Transverse colon (tissue), 4 donors: ENCODE measurements around the gene TNFRSF11A. TPM values are rescaled to one million over a fixed set of nuclear protein-coding genes. Genes with fewer than 3 reads are reported as not detected.
A peak's percentile ranks its signal among the peaks of the same experiment; 100 is the strongest.

ENCODE experiments used
- DNase-seq: peaks from one replicate; pipeline ENCODE4 v3.0.0-alpha.2; 2019
- H3K27ac ChIP-seq, 4 donors: fragments of 200-600 bp; sonication (generic); 2 replicates each; pipeline ENCODE4 v1.5.1; 2016 to 2018; ENCODE audit warnings: inconsistent platforms in 4 of 4
- H3K27me3 ChIP-seq: fragments of 200-600 bp; sonication (generic); 2 replicates; pipeline ENCODE4 v1.5.1; 2017; ENCODE audit warnings: inconsistent platforms
- H3K36me3 ChIP-seq, 4 donors: fragments of 200-600 bp; sonication (generic); 2 replicates each; pipeline ENCODE4 v1.5.1; 2017 to 2019; ENCODE audit warnings: inconsistent platforms in 4 of 4
- H3K4me1 ChIP-seq, 4 donors: fragments of 200-600 bp; sonication (generic); 2 replicates each; pipeline ENCODE4 v1.5.1; 2017 to 2020; ENCODE audit warnings: inconsistent platforms in 4 of 4
- H3K4me3 ChIP-seq, 4 donors: fragments of 200-600 bp; sonication (generic); 1 replicate in 1 of 4; 2 replicates in 3 of 4; pipeline versions ENCODE4 v1.5.1 to v1.6.1; 2017 to 2019; ENCODE audit warnings: inconsistent platforms in 4 of 4
- H3K9me3 ChIP-seq, 2 donors: fragments of 200-600 bp; sonication (generic); 2 replicates each; pipeline ENCODE4 v1.5.1; 2017 to 2019; ENCODE audit warnings: inconsistent platforms in 2 of 2
- EP300 ChIP-seq: sonication (generic); formaldehyde crosslinking; IDR thresholded peaks from one replicate; pipeline ENCODE4 v1.6.1; 2017; ENCODE audit warnings: antibody characterized with exemption, low read depth
- POLR2A ChIP-seq: fragments of 450-650 bp; IDR thresholded peaks from one replicate; pipeline ENCODE4 v1.6.1; 2016; ENCODE audit warnings: antibody characterized with exemption, mild to moderate bottlenecking, moderate library complexity
- POLR2AphosphoS5 ChIP-seq, 3 donors: sonication (generic); formaldehyde crosslinking; IDR thresholded peaks; one replicate each; pipeline ENCODE4 v1.6.1; 2016; ENCODE audit warnings: antibody characterized with exemption in 3 of 3
- WGBS, 2 donors: methylation state at CpG; one replicate each; pipeline ENCODE4 v1.1.5; 2018; ENCODE audit warnings: low coverage in 1 of 2; 5-methylcytosine and 5-hydroxymethylcytosine counted together
- in situ Hi-C, 4 donors: fragments of 200-750 bp; cut with MboI; loops; one replicate each; pipeline versions ENCODE4 v1.15.0 to v1.15.1; 2017; ENCODE audit warnings: low sequenced_read_pairs in 3 of 4, low pct_ligation_motif_present in 1 of 4, low pct_unique_long_range_greater_than_20kb in 1 of 4
- intact Hi-C: fragments of 100-400 bp; cut with DNase I; formaldehyde crosslinking; loops from one replicate; pipeline ENCODE4 v1.15.1; 2023; ENCODE audit warnings: low total_unique reads
- total RNA-seq, 4 donors: library from RNA; depleted of rRNA; stranded (reverse); fragments of >200 nt; gene quantifications; one replicate each; pipeline ENCODE4 v1.1.0, GENCODE V29; 2016
- TF ChIP-seq, protein P1 (sequence below), 5 experiments: fragments of 200-600 bp in 3 of 5; fragments of 450-650 bp in 2 of 5; sonication (generic) in 3 of 5; IDR thresholded peaks; 1 replicate in 2 of 5; 2 replicates in 3 of 5; pipeline ENCODE4 v1.5.1; 2016 to 2017; ENCODE audit warnings: antibody characterized with exemption in 5 of 5, inconsistent platforms in 3 of 5, mild to moderate bottlenecking in 2 of 5, moderate library complexity in 1 of 5

The TNFRSF11A gene
- total RNA-seq, 4 donors from 2014 or later = 23.9 to 59.9 (median 31.6) TPM

DNA sequence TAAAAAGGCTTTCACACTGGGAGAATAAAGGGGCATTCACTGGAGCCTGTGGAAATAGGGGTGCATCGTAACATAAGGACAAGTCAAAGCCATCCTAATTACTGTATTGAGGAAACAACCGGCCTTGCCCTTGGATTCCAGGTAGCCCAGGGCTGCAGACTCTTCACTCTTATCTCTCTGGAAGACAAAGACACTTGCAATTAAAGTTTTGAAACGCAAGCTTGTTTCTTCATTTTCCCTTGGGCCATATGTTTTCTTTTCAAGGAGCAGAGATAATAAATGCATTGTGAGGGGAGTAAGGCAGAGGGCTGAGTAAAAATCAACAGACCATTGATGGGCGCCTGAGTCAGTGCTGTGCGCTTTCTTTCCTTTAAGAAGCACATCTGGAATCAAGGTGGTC, 11.5 kb downstream of the TNFRSF11A start:
- in situ Hi-C loops (no loop called here), intact Hi-C loops (no loop called here)
- TF ChIP-seq, protein P1, sequence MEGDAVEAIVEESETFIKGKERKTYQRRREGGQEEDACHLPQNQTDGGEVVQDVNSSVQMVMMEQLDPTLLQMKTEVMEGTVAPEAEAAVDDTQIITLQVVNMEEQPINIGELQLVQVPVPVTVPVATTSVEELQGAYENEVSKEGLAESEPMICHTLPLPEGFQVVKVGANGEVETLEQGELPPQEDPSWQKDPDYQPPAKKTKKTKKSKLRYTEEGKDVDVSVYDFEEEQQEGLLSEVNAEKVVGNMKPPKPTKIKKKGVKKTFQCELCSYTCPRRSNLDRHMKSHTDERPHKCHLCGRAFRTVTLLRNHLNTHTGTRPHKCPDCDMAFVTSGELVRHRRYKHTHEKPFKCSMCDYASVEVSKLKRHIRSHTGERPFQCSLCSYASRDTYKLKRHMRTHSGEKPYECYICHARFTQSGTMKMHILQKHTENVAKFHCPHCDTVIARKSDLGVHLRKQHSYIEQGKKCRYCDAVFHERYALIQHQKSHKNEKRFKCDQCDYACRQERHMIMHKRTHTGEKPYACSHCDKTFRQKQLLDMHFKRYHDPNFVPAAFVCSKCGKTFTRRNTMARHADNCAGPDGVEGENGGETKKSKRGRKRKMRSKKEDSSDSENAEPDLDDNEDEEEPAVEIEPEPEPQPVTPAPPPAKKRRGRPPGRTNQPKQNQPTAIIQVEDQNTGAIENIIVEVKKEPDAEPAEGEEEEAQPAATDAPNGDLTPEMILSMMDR (IDR thresholded peaks at IDR 0.05) = no peak
- no peak for TF ChIP-seq EP300
- TF ChIP-seq POLR2A = no peak
- TF ChIP-seq POLR2AphosphoS5 (IDR thresholded peaks at IDR 0.05) = no peak
- WGBS, 2 donors = 78 to 80% methylated on average over 5 of the region's 5 CpGs
- peaks cover 0 to 46% (median 11%) of the 10 kb centered on the region in 4 donors for H3K4me1 ChIP-seq
- H3K27me3 ChIP-seq = no peaks in the 10 kb centered on the region
- H3K4me3 ChIP-seq = no peak overlapping the region
- H3K36me3 ChIP-seq = no peaks in the 10 kb centered on the region
- H3K27ac ChIP-seq = no peak overlapping the region
- DNase-seq = no peak
- no peaks in the 10 kb centered on the region for H3K9me3 ChIP-seq

DNA sequence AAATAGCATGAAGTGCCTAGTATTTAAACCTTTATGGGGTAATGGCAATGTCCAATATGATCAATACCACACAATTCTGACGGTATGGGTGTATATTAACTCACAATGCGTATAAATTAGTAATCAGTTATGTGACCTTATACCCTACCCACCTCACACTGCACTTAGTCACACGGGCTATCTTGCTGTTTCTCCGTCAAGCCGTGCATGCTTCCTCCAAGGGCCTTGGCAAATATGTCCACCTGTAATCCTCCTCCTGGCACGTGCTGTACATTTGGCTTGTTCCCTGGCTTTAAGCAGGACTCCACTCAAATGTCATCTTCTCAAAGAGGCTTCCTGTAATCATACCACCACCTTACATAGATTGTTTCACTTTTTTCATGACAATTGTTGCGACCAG, 12.2 kb downstream of the TNFRSF11A start:
- H3K4me1 ChIP-seq = peaks cover 0 to 39% (median 11%) of the 10 kb centered on the region in 4 donors
- H3K27ac ChIP-seq = no peak overlapping the region
- no peaks in the 10 kb centered on the region for H3K9me3 ChIP-seq
- H3K27me3 ChIP-seq = no peaks in the 10 kb centered on the region
- intact Hi-C loops = no loop called here
- in situ Hi-C loops = no loop called here
- 74 to 91% methylated on average over 7 of the region's 7 CpGs for WGBS, 2 donors
- no peaks in the 10 kb centered on the region for H3K36me3 ChIP-seq
- DNase-seq = no peak
- no peak overlapping the region for H3K4me3 ChIP-seq
- TF ChIP-seq, protein P1 (IDR thresholded peaks at IDR 0.05) = no peak
- TF ChIP-seq EP300 (no peak), POLR2AphosphoS5 (IDR thresholded peaks at IDR 0.05) (no peak), POLR2A (no peak)

DNA sequence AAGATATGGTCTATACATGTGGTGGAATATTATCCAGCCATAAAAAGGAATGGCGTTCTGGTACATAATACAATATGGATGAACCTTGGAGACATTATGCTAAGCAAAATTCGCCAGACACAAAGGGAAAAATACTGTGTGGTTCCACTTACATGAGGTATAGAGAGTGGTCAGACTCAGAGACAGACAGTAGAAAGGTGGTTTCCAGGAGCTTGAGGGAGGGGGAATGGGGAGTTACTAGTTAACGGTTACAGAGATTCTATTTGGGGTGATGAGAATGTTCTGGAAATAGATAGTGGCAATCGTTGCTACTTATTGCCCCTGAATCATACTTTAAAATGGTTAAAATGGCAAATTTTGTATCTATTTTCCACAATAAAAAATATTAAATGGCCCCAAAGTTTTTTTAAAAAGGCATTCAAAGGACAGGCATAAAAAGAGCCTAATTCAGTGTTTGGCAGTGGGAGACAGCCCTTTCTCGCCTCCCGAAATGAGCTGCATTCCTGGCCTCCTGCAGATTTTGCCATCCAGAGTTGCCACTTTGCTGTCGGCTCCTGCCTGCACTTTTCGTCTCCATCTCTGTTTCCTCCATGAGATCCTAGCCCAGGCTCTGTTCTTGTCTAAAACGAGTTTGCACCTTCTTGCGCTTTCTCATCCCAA, 13.5 kb downstream of the TNFRSF11A start:
- H3K27ac ChIP-seq = peak overlapping the region; percentile 8 to 43 (median 26)
- no peaks in the 10 kb centered on the region for H3K9me3 ChIP-seq
- TF ChIP-seq POLR2AphosphoS5 (IDR thresholded peaks at IDR 0.05) (no peak), POLR2A (no peak), EP300 (no peak)
- TF ChIP-seq, protein P1 (IDR thresholded peaks at IDR 0.05) = no peak
- 77 to 80% methylated on average over 10 of the region's 10 CpGs for WGBS, 2 donors
- in situ Hi-C loops (no loop called here), intact Hi-C loops (no loop called here)
- no peak for DNase-seq
- H3K4me3 ChIP-seq = no peak overlapping the region
- H3K36me3 ChIP-seq = no peaks in the 10 kb centered on the region
- H3K4me1 ChIP-seq = peaks cover 0 to 34% (median 7%) of the 10 kb centered on the region in 4 donors
- no peaks in the 10 kb centered on the region for H3K27me3 ChIP-seq

DNA sequence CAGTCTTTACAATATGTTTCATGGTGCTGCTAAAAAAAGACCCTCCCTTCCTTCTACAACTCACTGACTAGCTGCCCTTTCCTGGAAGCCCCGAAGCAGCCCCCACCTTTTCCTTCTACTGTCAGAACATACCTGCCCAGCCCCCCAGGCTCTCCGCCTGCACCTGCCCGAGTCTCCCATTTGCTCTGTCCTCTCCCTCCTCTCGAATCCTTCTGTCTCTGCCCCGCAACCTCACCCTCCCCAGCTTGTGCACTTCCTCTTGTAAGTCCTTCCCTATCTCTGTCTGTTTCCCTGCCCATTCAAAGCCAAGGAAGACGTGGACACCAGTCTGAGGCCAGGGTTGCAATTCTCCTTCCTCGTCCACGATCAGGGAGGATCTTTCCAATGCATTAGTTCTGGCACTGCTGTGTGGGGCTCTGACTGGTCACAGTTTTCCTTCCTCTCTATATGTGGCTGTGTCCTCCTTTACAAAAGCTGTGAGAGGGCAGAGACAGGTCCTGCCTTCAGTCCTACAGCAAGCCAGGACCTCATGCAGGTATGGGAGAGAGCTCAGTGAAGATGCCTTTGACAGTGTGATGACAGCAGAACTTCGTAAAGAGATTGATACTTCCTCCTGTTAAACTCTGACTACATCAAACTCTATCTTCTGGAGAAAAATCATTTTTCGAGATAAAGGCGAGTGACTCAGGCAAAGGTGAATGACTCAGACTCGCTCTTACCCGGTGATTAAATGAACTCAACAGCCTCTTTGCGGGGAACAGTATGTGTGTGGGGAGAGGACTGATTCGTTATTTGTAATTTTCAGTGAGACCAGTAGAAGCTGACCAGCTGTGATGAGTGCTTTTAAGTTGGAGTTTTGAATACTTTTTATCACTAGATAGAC, 14.2 kb downstream of the TNFRSF11A start:
- WGBS, 2 donors = 41 to 56% methylated on average over 14 to 15 of the region's 15 CpGs
- H3K4me1 ChIP-seq = peaks cover 0 to 34% (median 6%) of the 10 kb centered on the region in 4 donors
- TF ChIP-seq POLR2AphosphoS5 (IDR thresholded peaks at IDR 0.05) (no peak), POLR2A (no peak), EP300 (no peak)
- TF ChIP-seq, protein P1 (IDR thresholded peaks at IDR 0.05) = no peak
- no peaks in the 10 kb centered on the region for H3K9me3 ChIP-seq
- no peak overlapping the region for H3K4me3 ChIP-seq
- intact Hi-C loops = no loop called here
- H3K27ac ChIP-seq = peak overlapping the region; percentile 8 to 43 (median 26)
- H3K27me3 ChIP-seq = no peaks in the 10 kb centered on the region
- in situ Hi-C loops = no loop called here
- H3K36me3 ChIP-seq = no peaks in the 10 kb centered on the region
- peak; percentile 31 for DNase-seq
